Uterus (tissue), 4 donors: ENCODE results near the gene SMIM38. TPM values are rescaled to one million over a fixed set of nuclear protein-coding genes. Genes with fewer than 3 reads are reported as not detected.

Experiments used
- DNase-seq, 2 donors: peaks; one replicate each; pipeline ENCODE4 v3.0.0-alpha.2; 2019 to 2020
- H3K27ac ChIP-seq, 2 donors: fragments of 200-600 bp; sonication (generic); 1 replicate in 1 of 2; 2 replicates in 1 of 2; pipeline ENCODE4 v1.5.1; 2016 to 2018
- H3K27me3 ChIP-seq, 2 donors: fragments of 200-600 bp; sonication (generic); one replicate each; pipeline ENCODE4 v1.5.1; 2018 to 2019; ENCODE audit warnings: control low read depth in 1 of 2
- H3K36me3 ChIP-seq, 2 donors: fragments of 200-600 bp; sonication (generic); one replicate each; pipeline ENCODE4 v1.5.1; 2019; ENCODE audit warnings: control low read depth in 1 of 2
- H3K4me1 ChIP-seq, 2 donors: fragments of 200-600 bp; sonication (generic); one replicate each; pipeline ENCODE4 v1.5.1; 2018 to 2019; ENCODE audit warnings: control low read depth in 1 of 2
- H3K4me3 ChIP-seq, 2 donors: fragments of 200-600 bp; sonication (generic); 1 replicate in 1 of 2; 2 replicates in 1 of 2; pipeline ENCODE4 v1.5.1; 2018 to 2019; ENCODE audit warnings: mild to moderate bottlenecking in 1 of 2
- H3K9me3 ChIP-seq, 2 donors: fragments of 200-600 bp; sonication (generic); one replicate each; pipeline ENCODE4 v1.5.1; 2019; ENCODE audit warnings: control low read depth in 1 of 2
- POLR2A ChIP-seq, 2 donors: fragments of 450-650 bp; IDR thresholded peaks; one replicate each; pipeline ENCODE4 v1.6.1; 2016; ENCODE audit warnings: antibody characterized with exemption in 2 of 2, mild to moderate bottlenecking in 1 of 2, moderate library complexity in 1 of 2
- intact Hi-C: fragments of 100-400 bp; cut with DNase I; formaldehyde crosslinking; loops from one replicate; pipeline ENCODE4 v1.15.1; 2023; ENCODE audit warnings: low total_unique reads
- total RNA-seq, 4 donors: library from RNA; depleted of rRNA in 3 of 4; stranded (reverse); fragments of >200 nt in 3 of 4; gene quantifications; one replicate each; pipeline versions ENCODE4 v1.1.0 to v1.2.4, GENCODE V29; 2014 to 2023
- TF ChIP-seq, protein P1 (sequence below), 4 experiments: fragments of 200-600 bp in 2 of 4; fragments of 450-650 bp in 2 of 4; sonication (generic) in 2 of 4; IDR thresholded peaks; one replicate each; pipeline ENCODE4 v1.5.1; 2016 to 2019; ENCODE audit warnings: antibody characterized with exemption in 4 of 4, mild to moderate bottlenecking in 2 of 4, moderate library complexity in 1 of 4
- donor health status: DM: yes; HTN: yes; CAD: no.

The SMIM38 gene
- total RNA-seq, 4 donors from 2014 or later: 0.29 to 7.5 (median 1.7) TPM

DNA sequence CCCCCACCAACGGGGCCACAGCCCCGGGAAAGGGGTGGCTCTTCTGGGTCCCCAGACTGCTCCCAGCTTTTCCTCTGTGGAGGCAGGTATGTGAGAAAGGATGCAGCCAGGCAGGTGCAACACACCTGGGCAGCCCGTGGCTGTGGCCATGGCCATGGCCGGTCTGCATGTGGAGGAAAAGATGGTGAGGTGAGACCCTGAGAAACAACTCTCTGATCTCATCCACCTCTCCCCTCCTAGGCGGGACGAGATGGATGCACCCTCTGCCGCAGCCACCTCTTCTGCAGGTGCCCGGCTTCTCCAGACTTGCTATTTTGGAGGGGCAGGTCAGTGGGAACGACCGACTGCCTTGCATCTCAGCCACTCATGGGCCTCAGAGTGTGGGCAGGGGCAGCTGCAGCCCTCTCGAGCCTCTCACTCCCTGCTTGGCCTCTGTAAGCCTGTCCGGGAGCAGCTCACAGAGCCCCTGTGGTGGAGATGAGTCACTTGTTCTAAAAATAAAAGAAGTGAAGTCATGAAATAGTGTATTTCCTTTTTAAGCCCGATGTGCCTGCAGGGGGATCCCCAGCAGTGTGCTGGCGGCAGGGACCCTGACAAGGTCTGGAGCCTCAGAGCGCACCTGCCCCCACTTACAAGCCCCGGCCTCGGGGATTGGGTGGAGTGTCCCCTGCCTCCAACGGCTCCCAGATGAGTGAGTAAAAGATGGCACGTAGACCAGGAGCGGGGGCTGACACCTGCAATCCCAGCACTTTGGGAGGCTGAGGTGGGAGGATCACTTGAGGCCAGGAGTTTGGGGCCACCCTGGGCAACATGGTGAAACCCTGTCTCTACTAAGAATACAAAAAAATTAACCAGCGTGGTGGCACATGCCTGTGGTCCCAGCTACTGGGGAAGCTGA lies 10.7 kb downstream of the SMIM38 start:
- H3K27me3 ChIP-seq: no peaks in the 10 kb centered on the region
- H3K4me1 ChIP-seq: no peaks in the 10 kb centered on the region
- peak; percentile 46 to 64 for DNase-seq
- no peaks in the 10 kb centered on the region for H3K9me3 ChIP-seq
- no peak overlapping the region for H3K4me3 ChIP-seq
- peak overlapping the region; percentile 46 to 65 for H3K27ac ChIP-seq
- H3K36me3 ChIP-seq: no peaks in the 10 kb centered on the region
- TF ChIP-seq, protein P1, sequence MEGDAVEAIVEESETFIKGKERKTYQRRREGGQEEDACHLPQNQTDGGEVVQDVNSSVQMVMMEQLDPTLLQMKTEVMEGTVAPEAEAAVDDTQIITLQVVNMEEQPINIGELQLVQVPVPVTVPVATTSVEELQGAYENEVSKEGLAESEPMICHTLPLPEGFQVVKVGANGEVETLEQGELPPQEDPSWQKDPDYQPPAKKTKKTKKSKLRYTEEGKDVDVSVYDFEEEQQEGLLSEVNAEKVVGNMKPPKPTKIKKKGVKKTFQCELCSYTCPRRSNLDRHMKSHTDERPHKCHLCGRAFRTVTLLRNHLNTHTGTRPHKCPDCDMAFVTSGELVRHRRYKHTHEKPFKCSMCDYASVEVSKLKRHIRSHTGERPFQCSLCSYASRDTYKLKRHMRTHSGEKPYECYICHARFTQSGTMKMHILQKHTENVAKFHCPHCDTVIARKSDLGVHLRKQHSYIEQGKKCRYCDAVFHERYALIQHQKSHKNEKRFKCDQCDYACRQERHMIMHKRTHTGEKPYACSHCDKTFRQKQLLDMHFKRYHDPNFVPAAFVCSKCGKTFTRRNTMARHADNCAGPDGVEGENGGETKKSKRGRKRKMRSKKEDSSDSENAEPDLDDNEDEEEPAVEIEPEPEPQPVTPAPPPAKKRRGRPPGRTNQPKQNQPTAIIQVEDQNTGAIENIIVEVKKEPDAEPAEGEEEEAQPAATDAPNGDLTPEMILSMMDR (IDR thresholded peaks at IDR 0.05): no peak
- TF ChIP-seq POLR2A (IDR thresholded peaks at IDR 0.05): peak; percentile 23 to 38
- intact Hi-C loops: no loop called here

DNA sequence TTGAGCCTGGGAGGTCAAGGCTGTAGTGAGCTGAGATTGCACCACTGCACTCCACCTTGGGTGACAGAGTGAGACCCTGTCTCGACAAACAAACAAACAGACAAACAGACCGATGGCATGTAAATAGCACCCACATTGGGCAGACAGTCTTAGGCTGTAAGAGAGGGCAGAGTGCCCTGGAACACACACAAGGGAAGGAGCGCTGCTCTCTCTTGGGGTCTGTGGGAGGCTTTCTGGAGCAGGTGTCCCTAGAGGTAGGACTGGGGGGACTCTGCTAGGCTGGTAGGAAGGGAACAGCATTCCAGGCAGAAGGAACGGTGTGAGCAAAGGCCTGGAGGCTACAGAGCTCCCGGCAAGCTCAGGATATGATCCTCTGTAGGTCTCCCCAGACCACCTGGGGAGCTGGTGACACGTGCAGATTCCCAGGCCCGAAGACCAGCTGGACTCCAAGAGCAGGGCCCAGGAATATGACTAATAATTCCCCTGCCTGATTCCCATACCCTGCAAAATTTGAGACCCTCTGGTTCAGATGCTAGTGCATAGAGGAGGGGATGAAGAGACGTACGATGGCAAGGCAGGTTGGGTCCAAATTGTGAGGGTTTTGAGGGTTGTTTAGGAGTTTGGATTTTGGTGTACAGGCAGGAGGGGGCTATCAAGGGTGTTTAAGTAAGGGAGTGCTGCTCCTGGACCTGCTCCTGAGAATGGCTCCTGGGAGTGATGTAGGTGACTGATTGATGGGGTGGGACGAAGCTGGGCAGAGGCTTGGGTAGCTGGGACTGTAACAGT lies 11.6 kb downstream of the SMIM38 start:
- Histone ChIP-seq H3K27me3 (no peaks in the 10 kb centered on the region), H3K9me3 (no peaks in the 10 kb centered on the region), H3K4me3 (no peak overlapping the region), H3K4me1 (no peaks in the 10 kb centered on the region), H3K27ac (peak overlapping the region; percentile 46 to 48), H3K36me3 (no peaks in the 10 kb centered on the region)
- TF ChIP-seq, protein P1 (IDR thresholded peaks at IDR 0.05): no peak
- TF ChIP-seq POLR2A (IDR thresholded peaks at IDR 0.05): no peak
- intact Hi-C loops: no loop called here
- DNase-seq: no peak

DNA sequence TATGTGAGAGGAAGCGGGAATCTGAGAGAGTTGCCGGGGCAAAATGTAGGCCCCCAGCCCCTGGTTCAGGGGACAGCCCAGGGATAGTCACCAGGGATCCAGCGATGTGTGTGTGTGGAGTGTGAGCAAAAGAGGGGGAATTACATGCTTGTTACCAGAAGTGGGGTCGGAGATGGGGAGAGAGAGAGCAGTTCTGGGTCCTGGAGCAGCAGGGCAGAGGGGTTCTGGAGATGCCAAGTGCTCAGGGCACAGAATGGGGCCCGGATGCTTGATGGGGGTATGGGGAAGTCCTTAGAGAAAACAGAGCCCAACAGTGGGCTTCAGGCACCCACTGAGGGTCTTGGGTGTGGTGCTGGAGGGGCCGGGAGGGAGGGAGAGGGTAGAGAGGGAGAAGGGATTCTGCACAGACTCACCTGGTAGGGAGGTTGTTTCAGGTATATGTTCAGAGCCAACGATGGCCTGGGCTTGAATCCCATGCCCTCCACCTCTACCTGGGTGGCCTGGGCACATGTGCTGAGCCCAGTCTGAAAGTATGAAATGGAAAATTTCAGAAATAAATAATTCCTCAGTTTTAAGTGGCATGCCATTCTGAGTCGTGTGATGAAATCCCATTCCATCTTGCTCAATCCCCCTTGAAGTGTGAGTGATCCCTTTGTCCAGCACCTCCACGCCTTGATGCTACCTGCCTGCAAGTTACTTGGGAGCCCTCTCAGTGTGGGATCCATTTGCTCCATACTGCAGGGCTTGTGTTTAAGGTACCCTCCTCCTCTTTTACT lies 12.4 kb downstream of the SMIM38 start:
- intact Hi-C loops: no loop called here

DNA sequence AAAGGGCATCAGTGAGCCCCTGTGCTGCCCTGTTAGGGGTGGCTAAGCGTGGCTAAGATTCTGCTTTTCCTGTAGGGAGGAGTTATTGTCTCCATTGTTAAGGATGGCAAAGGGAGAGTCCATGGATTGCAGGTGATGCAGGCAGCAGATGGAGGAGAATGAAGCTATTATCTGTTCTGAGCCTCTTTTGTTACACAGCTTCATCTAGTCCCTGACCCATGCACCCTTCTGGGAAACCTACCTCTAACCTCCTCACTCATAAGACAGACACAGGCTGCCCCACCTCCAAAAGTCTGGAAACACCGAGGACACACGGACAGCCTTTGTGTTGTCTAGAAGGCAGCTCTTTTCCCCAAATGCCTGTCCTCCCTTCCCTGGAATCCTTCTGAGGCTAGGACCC lies 13.7 kb downstream of the SMIM38 start:
- Histone ChIP-seq H3K27me3 (no peaks in the 10 kb centered on the region), H3K36me3 (no peaks in the 10 kb centered on the region), H3K27ac (no peak overlapping the region), H3K4me3 (no peak overlapping the region), H3K9me3 (no peaks in the 10 kb centered on the region), H3K4me1 (no peaks in the 10 kb centered on the region)
- DNase-seq: no peak
- intact Hi-C loops: no loop called here
- TF ChIP-seq, protein P1 (IDR thresholded peaks at IDR 0.05): no peak
- no peak for TF ChIP-seq POLR2A (IDR thresholded peaks at IDR 0.05)

More for the DNA sequence above, 12.4 kb downstream of the SMIM38 start:
- H3K27me3 ChIP-seq: no peaks in the 10 kb centered on the region
- TF ChIP-seq, protein P1 (IDR thresholded peaks at IDR 0.05): no peak
- TF ChIP-seq POLR2A (IDR thresholded peaks at IDR 0.05): no peak
- no peak overlapping the region for H3K27ac ChIP-seq
- DNase-seq: no peak
- no peaks in the 10 kb centered on the region for H3K9me3 ChIP-seq
- no peaks in the 10 kb centered on the region for H3K36me3 ChIP-seq
- no peaks in the 10 kb centered on the region for H3K4me1 ChIP-seq
- H3K4me3 ChIP-seq: no peak overlapping the region
